Eye (tissue), 1 donor: Measurements from ENCODE around the gene TCP11.
A peak's percentile ranks its signal among the peaks of the same experiment; 100 is the strongest.
"Not testable (repeated sequence)": the region's sequence is repeated elsewhere in the genome, so short reads cannot be mapped to it uniquely, and the experiment has no call there.

ENCODE experiments used
- DNase-seq: peaks from one replicate; pipeline ENCODE4 v3.0.0-alpha.2; 2015

Gene TCP11

GRCh38 chr6:35145757-35146156, 4.6 kb upstream of the TCP11 start:
- no peak for DNase-seq

GRCh38 chr6:35142588-35143569, 1.7 kb upstream of the TCP11 start:
- no peak for DNase-seq

- no peak for DNase-seq
Observed at GRCh38 chr6:35140639-35141006, 516 bp downstream of the TCP11 start.

GRCh38 chr6:35139924-35140638, 1.1 kb downstream of the TCP11 start:
- DNase-seq, result peak; percentile 94

- no peak for DNase-seq
Observed at GRCh38 chr6:35139470-35139869, 1.7 kb downstream of the TCP11 start.

GRCh38 chr6:35138191-35138590, 2.9 kb downstream of the TCP11 start:
- not testable (repeated sequence) for DNase-seq

- no peak for DNase-seq
Observed at GRCh38 chr6:35136185-35136584, 5.0 kb downstream of the TCP11 start.

- no peak for DNase-seq
Observed at GRCh38 chr6:35128496-35128895, 12.6 kb downstream of the TCP11 start.

- no peak for DNase-seq
Observed at GRCh38 chr6:35128042-35128441, 13.1 kb downstream of the TCP11 start.

- DNase-seq, result no peak
Observed at GRCh38 chr6:35124356-35124755, 16.8 kb downstream of the TCP11 start.

- no peak for DNase-seq
Observed at GRCh38 chr6:35120746-35121145, 20.4 kb downstream of the TCP11 start.

GRCh38 chr6:35108309-35108885, 32.7 kb downstream of the TCP11 start:
- DNase-seq, result no peak

- not testable (repeated sequence) for DNase-seq
Observed at GRCh38 chr6:35107761-35108160, 33.4 kb downstream of the TCP11 start.

GRCh38 chr6:35107208-35107607, 33.9 kb downstream of the TCP11 start:
- DNase-seq, result not testable (repeated sequence)

- DNase-seq, result not testable (repeated sequence)
Observed at GRCh38 chr6:35106061-35106460, 35.1 kb downstream of the TCP11 start.

- no peak for DNase-seq
Observed at GRCh38 chr6:35105078-35105477, 36.1 kb downstream of the TCP11 start.

- no peak for DNase-seq
Observed at GRCh38 chr6:35099116-35099515, 42.0 kb downstream of the TCP11 start.

GRCh38 chr6:35096129-35096862, 44.8 kb downstream of the TCP11 start:
- peak; percentile 51 for DNase-seq

GRCh38 chr6:35094183-35094582, 47.0 kb downstream of the TCP11 start:
- no peak for DNase-seq

GRCh38 chr6:35093783-35094182, 47.4 kb downstream of the TCP11 start:
- DNase-seq, result no peak

GRCh38 chr6:35093118-35093445, 48.1 kb downstream of the TCP11 start:
- DNase-seq, result no peak

- peak; percentile 35 for DNase-seq
Observed at GRCh38 chr6:35092362-35093117, 48.6 kb downstream of the TCP11 start.
